ENCODE measurements around the gene PAPPA. TPM values are rescaled to one million over a fixed set of nuclear protein-coding genes. Genes with fewer than 3 reads are reported as not detected.

The PAPPA gene
- 1 to 10 TPM; 4.1 to 7.6 (median 4.3) TPM for polyA plus RNA-seq (ENCODE audit: insufficient read length in 4 of 4)

- DNase-seq (ENCODE audit: low read depth in 4 of 4, low spot score in 3 of 4) = no peak
These were observed at the start of gene PAPPA for GRCh38 chr9:116153765-116154333. TSS of gene PAPPA (plus strand) at chr9:116153791. CDS start at chr9:116154173, 382 bp downstream.

- DNase-seq (ENCODE audit: low read depth in 4 of 4, low spot score in 3 of 4) = no peak
These were observed 49.4 kb upstream of the PAPPA start for GRCh38 chr9:116103976-116104820.

DNA sequence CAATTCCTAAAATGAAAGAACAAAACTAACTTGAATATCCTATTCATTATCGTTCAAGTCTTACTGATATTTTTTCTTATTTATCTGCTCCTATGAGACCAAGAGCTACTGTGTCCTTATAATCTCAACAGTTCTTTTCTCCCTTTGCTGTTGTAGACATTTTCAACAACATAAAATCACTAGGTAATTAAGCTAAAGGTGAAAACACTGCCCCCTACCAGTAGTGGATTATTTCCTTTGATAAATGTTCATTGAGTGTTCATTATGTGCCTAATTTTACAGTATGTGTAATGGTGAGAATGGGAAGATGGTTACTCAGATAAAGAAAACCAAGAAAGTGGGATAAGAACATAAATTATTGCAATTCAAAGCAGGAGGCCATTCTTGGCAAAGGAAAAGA is 41.4 kb upstream of the PAPPA start:
- DNase-seq (ENCODE audit: low read depth in 4 of 4, low spot score in 3 of 4) = no peak

DNA sequence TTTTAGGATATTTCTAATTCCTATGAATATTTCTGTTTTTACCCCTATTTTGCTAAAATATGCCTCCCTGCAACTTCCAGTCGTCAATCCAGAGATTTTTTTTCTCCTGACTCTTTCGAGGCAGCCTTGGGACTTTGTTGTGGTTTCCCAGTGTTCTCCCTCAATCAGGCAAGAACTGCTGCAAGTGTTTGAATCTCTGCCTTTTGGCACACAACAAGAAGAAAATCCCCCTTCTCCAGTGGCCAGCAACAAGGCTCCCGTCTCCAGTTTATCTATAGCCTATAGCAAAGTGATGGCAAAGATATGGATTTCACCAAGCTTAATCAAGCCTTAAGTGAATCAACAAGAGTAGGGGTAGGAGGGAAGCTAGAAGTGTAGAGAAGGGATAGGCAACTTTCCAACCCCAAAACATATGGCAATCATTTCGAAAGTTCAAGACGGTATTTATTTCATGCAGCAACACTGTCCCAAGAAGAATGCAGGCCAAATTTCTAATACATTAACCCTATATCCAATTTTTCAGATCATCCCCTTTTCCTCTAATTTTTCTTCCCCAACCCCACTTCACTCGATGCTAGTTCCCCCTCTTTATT is 37.7 kb upstream of the PAPPA start:
- no peak for DNase-seq (ENCODE audit: low read depth in 4 of 4, low spot score in 3 of 4)

GRCh38 chr9:116116393-116116792 is 37.2 kb upstream of the PAPPA start:
- no peak for DNase-seq (ENCODE audit: low read depth in 4 of 4, low spot score in 3 of 4)

- no peak for DNase-seq (ENCODE audit: low read depth in 4 of 4, low spot score in 3 of 4)
These were observed 30.4 kb upstream of the PAPPA start for GRCh38 chr9:116123171-116123570.

DNA sequence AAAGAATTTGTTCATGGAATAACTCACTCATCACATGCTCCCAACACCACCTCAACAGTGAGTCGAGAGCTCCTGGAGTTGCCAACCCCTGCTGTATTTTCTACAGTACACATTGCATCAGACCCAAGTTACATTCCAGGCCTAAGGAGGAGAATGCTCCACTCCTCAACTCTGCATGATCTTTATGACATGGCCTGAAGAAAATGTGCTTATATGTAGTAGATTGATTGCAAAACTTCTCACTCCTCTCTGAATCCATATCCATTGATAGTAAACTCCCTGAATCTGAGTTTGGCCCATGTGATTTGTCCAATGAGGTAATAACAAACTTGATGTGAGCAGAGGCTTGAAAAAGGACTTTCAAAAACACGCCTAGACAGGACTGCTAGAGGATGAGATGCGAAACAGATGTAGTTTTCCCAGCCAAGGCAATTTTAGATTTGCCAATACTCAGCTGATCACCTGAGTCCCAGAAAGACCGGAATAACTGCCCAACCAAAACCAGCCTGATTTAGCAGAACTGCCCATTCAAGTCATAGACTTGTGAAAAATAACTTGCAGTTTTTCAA is 29.0 kb upstream of the PAPPA start:
- no peak for DNase-seq (ENCODE audit: low read depth in 4 of 4, low spot score in 3 of 4)

DNA sequence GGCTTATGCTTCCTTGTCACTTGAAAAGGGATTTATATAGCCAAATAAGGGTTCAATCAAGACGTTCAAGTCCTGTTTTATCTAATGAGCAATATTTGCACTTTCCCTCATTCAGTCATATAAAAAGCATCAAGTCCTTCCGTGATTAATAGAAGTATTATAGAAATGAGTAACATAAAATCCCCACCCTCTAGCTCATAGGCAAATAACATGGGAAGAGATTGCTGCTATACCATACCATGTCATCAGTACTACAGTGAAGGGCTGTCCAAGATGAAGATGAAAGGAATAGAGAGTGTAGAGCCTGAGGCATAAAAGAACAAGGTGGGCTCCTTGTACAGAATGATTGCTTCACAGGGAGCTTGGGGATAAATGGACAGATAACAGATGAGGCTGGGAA is 20.4 kb upstream of the PAPPA start:
- no peak for DNase-seq (ENCODE audit: low read depth in 4 of 4, low spot score in 3 of 4)

- DNase-seq (ENCODE audit: low read depth in 4 of 4, low spot score in 3 of 4) = no peak
These were observed 18.6 kb upstream of the PAPPA start for GRCh38 chr9:116134975-116135374.

DNA sequence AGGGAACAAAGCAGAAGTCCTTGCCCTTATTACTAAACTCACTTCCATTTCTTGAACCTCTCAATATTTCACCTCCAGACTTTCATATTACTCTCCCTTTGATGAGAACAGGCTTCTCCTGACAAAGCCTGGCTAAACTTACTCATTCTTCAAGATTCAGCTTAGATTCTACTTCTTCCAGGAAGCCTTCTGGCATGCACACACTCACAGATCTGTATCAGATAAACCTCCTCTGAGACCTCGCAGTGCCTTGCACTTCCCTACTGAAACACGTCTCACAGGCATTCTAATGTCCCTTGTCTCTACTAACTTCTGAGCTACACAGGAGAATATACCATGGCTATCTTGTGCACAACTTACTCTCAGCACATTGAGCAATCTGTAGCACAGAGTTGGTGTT is 16.6 kb upstream of the PAPPA start:
- no peak for DNase-seq (ENCODE audit: low read depth in 4 of 4, low spot score in 3 of 4)

GRCh38 chr9:116137581-116137980 is 16.0 kb upstream of the PAPPA start:
- no peak for DNase-seq (ENCODE audit: low read depth in 4 of 4, low spot score in 3 of 4)

DNA sequence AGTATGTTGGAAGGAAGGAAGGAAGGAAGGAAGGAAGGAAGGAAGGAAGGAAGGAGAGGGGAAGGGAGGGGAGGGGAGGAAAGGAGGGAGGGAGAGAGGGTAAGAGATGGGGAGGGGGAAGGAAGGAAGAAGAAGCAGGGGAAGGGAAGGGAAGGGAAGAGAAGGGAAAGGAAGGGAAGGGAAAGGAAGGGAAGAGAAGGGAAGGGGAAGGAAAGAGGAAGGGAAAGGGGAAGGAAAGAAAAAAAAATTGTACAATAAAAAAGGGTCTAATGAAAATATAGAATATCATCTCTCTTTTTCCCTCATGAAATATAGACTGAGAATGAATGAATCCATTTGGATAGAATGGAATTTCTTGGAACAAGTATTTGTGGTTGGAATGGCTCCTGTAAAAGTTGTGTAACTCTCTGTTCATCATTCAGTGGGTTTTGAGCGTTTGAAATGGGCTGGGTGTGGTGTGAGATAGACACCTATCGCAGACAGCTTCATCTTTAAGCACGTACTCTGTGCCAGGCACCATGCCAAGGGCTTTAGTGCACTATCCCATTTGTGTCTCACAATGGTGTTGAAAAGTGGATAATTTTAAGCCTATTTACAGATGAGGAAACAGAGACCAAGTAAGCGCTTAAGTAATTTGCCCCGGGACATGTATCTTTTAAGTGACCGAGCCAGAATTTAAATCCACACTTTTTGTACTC is 11.6 kb upstream of the PAPPA start:
- no peak for DNase-seq (ENCODE audit: low read depth in 4 of 4, low spot score in 3 of 4)

DNA sequence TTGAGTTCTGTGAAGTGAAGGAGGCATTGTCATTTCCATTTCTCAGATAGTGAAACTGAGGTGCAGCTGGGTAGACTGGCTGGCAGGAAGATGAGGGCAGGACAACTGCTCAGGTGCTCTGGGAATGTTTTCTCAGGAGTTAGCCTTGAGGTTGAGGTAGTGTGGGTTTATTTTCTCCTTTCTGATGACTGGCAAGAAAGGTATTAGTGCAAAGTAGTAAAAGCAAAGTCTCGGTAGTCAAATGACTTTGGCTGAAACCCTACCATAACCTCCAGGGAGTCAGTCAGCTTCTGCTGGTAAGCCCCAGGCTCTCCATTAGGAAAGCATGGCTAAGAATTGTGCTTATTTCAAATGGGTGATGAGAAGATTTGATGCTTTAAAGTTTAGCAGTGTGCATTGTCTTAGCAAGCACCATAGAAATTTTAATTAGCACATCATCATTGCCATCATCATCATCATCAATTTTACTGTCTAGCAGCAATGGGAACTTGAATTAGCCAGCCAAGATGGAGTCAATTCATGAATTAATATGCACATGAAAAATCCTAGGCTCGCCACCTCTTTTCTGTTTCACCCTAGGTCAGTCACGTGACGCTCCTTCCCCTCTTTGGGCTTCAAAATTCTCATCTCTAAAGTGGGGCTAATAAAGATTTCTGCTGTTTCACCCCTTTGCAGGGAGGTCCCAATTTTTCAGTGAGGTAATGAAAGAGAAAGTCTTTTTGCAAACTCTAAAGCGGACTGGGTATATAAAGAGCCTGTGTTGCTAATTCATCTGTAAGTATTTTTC is 10.7 kb upstream of the PAPPA start:
- DNase-seq (ENCODE audit: low read depth in 4 of 4, low spot score in 3 of 4) = no peak

- DNase-seq (ENCODE audit: low read depth in 4 of 4, low spot score in 3 of 4) = no peak
These were observed 9.6 kb upstream of the PAPPA start for GRCh38 chr9:116144038-116144437.

DNA sequence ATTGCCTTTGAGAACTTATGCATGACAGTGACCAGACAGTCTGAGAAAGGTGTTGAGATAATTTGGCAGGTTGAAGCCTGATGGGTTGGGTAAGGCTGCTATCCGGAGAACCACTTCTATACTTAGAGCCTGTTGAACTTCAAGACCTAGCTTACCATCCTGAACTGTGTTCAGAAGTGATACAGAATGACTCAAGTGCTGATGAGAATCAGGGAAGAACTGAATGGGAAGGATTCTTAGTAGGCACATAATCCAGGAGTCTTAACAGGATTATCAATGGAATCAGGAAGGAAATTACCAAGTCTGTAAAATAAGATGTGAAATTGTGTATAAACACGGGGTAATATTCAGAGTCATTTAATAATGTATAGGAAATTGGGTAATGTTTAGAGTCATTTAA is 9.0 kb upstream of the PAPPA start:
- no peak for DNase-seq (ENCODE audit: low read depth in 4 of 4, low spot score in 3 of 4)

GRCh38 chr9:116145036-116145435 is 8.6 kb upstream of the PAPPA start:
- no peak for DNase-seq (ENCODE audit: low read depth in 4 of 4, low spot score in 3 of 4)

DNA sequence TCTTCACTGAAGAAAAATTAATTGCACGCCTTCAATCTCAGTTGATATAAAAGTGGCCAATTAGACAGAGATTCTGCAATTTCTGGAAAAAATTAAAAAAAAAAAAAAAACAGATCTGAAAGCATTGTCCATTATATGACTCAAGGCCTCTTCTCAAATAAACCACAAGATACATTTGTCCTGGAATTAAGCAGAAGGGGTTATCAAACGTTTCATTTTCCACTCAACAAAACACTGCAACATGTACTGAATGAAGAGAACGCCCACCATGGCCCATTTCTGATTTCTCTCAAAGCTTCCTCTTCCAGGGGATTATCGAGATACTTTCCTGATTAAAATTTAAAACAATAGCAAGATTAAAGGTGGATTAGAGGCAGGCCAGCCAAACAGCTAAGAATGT is 5.8 kb upstream of the PAPPA start:
- DNase-seq (ENCODE audit: low read depth in 4 of 4, low spot score in 3 of 4) = no peak

GRCh38 chr9:116149844-116150243 is 3.7 kb upstream of the PAPPA start:
- DNase-seq (ENCODE audit: low read depth in 4 of 4, low spot score in 3 of 4) = no peak

DNA sequence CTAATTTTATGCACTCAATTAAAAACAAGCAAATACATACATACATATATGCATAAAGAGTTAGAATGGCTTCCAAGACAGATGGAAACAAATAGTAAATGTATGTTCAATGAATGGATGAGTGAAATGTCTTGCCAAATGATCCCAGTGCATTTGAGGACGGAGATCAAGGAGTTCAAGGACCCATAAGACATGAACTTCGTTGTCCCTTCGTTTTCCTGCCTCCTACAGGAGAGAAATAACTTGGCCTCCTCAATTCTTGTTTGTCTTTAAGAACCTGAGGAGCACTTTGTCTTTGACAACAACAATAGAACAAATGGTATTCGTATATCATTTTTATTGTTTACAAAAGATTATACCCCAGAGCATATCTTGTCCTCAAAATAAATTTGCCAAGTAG is 2.4 kb upstream of the PAPPA start:
- no peak for DNase-seq (ENCODE audit: low read depth in 4 of 4, low spot score in 3 of 4)

GRCh38 chr9:116151966-116152381 is 1.6 kb upstream of the PAPPA start:
- DNase-seq (ENCODE audit: low read depth in 4 of 4, low spot score in 3 of 4) = no peak
